PC-3 (cell line): ENCODE data around the gene HOXC5. TPM values are rescaled to one million over a fixed set of nuclear protein-coding genes. Genes with fewer than 3 reads are reported as not detected.

Experiments used
- ATAC-seq: fragments of 200-7000 bp; cut with Tn5 transposase; 2 replicates; pipeline ENCODE4 v1.9.1; 2020; ENCODE audit warnings: mild to moderate bottlenecking, moderate library complexity
- BruUV-seq: library from RNA; stranded (reverse); fragments of 400-500 nt; replicated peaks from 2 replicates; lab custom pipeline; 2021; lab: Mats Ljungman, UMichigan
- CTCF ChIA-PET: fragments of 300-600 bp; sonication (Branson Sonifier 250); formaldehyde crosslinking; loops from one replicate; lab custom pipeline; 2022; ENCODE audit warnings: antibody characterized with exemption; lab: Charles Lee
- POLR2A ChIA-PET: fragments of 300-600 bp; sonication (Branson Sonifier 250); formaldehyde crosslinking; loops from one replicate; lab custom pipeline; 2022; ENCODE audit warnings: antibody characterized with exemption; ENCODE audit not compliant: unreplicated experiment; lab: Charles Lee
- DNase-seq: peaks from one replicate; pipeline ENCODE4 v3.0.0-alpha.2; 2015
- H2AFZ ChIP-seq: fragments of 300-600 bp; sonication (generic); 2 replicates; pipeline ENCODE4 v1.6.0; 2016; ENCODE audit warnings: antibody characterized with exemption, low read length
- H3F3A ChIP-seq: fragments of 300-600 bp; sonication (generic); one replicate; pipeline ENCODE4 v1.6.0; 2017; ENCODE audit warnings: antibody characterized with exemption, low read length, control low read depth, mild to moderate bottlenecking; ENCODE audit not compliant: unreplicated experiment
- H3K27ac ChIP-seq: fragments of 300-600 bp; sonication (generic); 2 replicates; pipeline ENCODE4 v1.5.1; 2016; ENCODE audit warnings: mild to moderate bottlenecking, low read length
- H3K27me3 ChIP-seq: fragments of 300-600 bp; sonication (generic); 2 replicates; pipeline ENCODE4 v1.6.1; 2016; ENCODE audit warnings: low read length, mixed read lengths
- H3K36me3 ChIP-seq: fragments of 300-600 bp; sonication (generic); 2 replicates; pipeline ENCODE4 v1.6.1; 2016; ENCODE audit warnings: low read depth, mixed run types, low read length, mixed read lengths
- H3K4me1 ChIP-seq: fragments of 300-600 bp; sonication (generic); 2 replicates; pipeline ENCODE4 v1.5.1; 2016; ENCODE audit warnings: low read length; ENCODE audit not compliant: insufficient read depth
- H3K4me2 ChIP-seq: fragments of 300-600 bp; sonication (generic); 2 replicates; pipeline ENCODE4 v1.6.0; 2016; ENCODE audit warnings: low read length
- H3K4me3 ChIP-seq: fragments of 300-600 bp; sonication (generic); 2 replicates; pipeline ENCODE4 v1.5.1; 2016; ENCODE audit warnings: mild to moderate bottlenecking, low read length, mixed read lengths
- H3K79me2 ChIP-seq: fragments of 300-600 bp; sonication (generic); 2 replicates; pipeline ENCODE4 v1.6.1; 2017; ENCODE audit warnings: low read length, mixed read lengths
- H3K9ac ChIP-seq: fragments of 300-600 bp; sonication (generic); 2 replicates; pipeline ENCODE4 v1.6.0; 2016; ENCODE audit warnings: mild to moderate bottlenecking, low read length
- H3K9me2 ChIP-seq: fragments of 300-600 bp; sonication (generic); replicated peaks from 2 replicates; pipeline ENCODE4 v1.6.1; 2016; ENCODE audit warnings: mixed run types, low read length, mixed read lengths
- H3K9me3 ChIP-seq: fragments of 300-600 bp; sonication (generic); 2 replicates; pipeline ENCODE4 v1.6.1; 2016; ENCODE audit warnings: low read length, mixed read lengths
- H4K20me1 ChIP-seq: fragments of 300-600 bp; sonication (generic); 2 replicates; pipeline ENCODE4 v1.6.1; 2016; ENCODE audit warnings: low read length, mixed read lengths
- EZH2 ChIP-seq: fragments of 300-600 bp; sonication (generic); IDR thresholded peaks from one replicate; pipeline ENCODE4 v1.6.1; 2017; ENCODE audit warnings: antibody characterized with exemption, mild to moderate bottlenecking, low read length; ENCODE audit not compliant: unreplicated experiment
- EZH2phosphoT487 ChIP-seq: fragments of 300-600 bp; sonication (generic); IDR thresholded peaks from 2 replicates; pipeline ENCODE4 v1.6.1; 2018; ENCODE audit warnings: mild to moderate bottlenecking, antibody characterized with exemption, low read length, borderline replicate concordance
- intact Hi-C: fragments of 100-400 bp; cut with micrococcal nuclease; formaldehyde crosslinking; loops from 2 replicates; pipeline ENCODE4 v1.9.0; 2023
- total RNA-seq: library from RNA; depleted of rRNA; stranded (reverse); fragments of >200 nt; gene quantifications from 2 replicates; pipeline ENCODE4 v1.2.3, GENCODE V29; 2014
- TF ChIP-seq, protein P1 (sequence below): fragments of 300-600 bp; sonication (generic); conservative IDR thresholded peaks from 2 replicates; pipeline ENCODE4 v1.5.1; 2017; ENCODE audit warnings: antibody characterized with exemption, low read depth, mild to moderate bottlenecking, low read length

The HOXC5 gene
- total RNA-seq, 1 experiment from 2014 or later, result 0.26 TPM

DNA sequence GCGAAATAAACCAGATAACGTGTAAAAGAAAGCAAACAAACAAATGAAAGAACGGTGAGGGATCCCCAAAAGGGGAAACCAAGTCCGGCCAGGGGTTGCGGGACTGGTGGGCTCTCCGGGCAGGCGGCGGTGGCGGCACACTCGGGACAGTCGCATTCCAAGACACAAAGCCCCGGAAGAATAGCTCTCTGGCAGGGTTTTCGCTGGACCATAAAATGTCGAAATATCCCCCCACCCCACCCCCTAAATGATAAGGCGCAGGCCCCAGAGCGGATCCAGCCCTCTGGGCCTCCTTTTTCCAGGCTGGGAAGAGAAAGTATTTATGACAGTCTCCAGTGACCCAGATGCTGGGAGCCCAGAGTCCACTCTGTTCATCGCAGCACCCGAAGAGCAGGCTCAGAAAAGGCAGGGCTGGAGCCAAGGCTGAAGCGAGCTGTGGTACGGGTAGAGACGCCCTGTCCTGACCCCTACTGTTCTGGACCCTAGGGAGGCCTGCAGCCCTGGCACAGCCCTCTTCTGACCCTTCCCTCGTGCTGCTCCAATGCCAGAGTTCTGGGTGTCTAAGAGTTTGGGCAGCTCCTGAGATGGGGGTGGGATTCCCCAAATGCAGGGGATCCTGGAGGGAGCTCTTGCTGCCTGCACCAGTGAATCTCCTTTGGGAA lies 26.2 kb upstream of the HOXC5 start:
- H3K9ac ChIP-seq, result peak overlapping the region; percentile 37
- intact Hi-C loops, result loop anchor here (1.0 kb wide), 1 partner anchor 195 kb away; no protein-coding TSS in a partner anchor
- no peak overlapping the region for H3K27ac ChIP-seq
- TF ChIP-seq EZH2 (no peak), EZH2phosphoT487 (no peak)
- TF ChIP-seq, protein P1, sequence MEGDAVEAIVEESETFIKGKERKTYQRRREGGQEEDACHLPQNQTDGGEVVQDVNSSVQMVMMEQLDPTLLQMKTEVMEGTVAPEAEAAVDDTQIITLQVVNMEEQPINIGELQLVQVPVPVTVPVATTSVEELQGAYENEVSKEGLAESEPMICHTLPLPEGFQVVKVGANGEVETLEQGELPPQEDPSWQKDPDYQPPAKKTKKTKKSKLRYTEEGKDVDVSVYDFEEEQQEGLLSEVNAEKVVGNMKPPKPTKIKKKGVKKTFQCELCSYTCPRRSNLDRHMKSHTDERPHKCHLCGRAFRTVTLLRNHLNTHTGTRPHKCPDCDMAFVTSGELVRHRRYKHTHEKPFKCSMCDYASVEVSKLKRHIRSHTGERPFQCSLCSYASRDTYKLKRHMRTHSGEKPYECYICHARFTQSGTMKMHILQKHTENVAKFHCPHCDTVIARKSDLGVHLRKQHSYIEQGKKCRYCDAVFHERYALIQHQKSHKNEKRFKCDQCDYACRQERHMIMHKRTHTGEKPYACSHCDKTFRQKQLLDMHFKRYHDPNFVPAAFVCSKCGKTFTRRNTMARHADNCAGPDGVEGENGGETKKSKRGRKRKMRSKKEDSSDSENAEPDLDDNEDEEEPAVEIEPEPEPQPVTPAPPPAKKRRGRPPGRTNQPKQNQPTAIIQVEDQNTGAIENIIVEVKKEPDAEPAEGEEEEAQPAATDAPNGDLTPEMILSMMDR, result no peak
- peak overlapping the region; percentile 71 for H3K4me2 ChIP-seq
- H3K36me3 ChIP-seq, result no peaks in the 10 kb centered on the region
- H3K79me2 ChIP-seq, result peaks cover 24% of the 10 kb centered on the region
- peak overlapping the region; percentile 47; the same call in 1 of the 2 replicates for H3K4me3 ChIP-seq
- H3K27me3 ChIP-seq, result no peaks in the 10 kb centered on the region
- H2AFZ ChIP-seq, result peak overlapping the region; percentile 63
- no peaks in the 10 kb centered on the region for H3K9me2 ChIP-seq
- ATAC-seq (no peak), DNase-seq (no peak)
- ChIA-PET POLR2A (interaction anchor here (0.5 kb wide), 1 partner anchor 185 kb away, joined by 14 read pairs; no protein-coding TSS in a partner anchor), CTCF (interaction anchor here (0.6 to 1.5 kb wide), 4 partner anchors 22 to 195 kb away, joined by 3 to 17 read pairs (median 7); partner anchors contain the start of gene HOXC10)
- H3K9me3 ChIP-seq, result no peaks in the 10 kb centered on the region
- peaks cover 32% of the 10 kb centered on the region for H3K4me1 ChIP-seq
- no TSS peak for BruUV-seq
- no peaks in the 10 kb centered on the region for H4K20me1 ChIP-seq
- no peaks in the 10 kb centered on the region for H3F3A ChIP-seq

DNA sequence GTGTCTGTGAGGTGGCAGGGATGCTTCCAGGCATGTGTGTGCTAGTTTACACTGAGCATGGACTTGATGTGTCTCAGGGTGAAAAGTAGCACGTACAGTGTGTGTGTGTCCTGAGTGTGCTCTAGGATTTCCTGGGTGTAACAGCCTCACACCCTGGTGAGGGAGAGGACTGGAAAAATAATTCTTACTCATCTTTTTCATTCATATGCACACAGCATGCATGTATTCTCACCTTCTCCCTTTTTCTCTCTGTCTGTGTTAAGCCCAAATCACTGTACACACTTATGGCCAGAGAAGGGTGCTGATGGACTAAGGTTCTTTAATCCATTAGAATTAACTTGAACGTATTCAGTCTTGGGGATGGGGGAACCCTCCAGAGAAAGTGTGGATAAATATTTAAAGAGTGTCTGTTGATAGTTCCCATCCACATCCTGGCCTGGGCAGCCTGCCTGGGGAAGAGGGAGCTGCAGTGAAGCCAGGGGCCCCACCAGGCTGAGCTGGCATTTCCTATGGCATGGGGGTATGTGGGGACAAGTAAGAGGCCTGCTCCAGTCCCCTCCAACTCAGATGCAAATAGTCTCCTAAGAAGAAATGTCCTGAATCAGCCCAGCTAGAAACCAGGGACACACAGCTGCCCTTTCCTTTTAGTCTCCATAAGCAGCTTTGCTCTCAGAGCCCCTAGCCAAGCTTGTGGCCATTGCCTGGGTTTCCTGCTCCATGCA lies 25.2 kb upstream of the HOXC5 start:
- intact Hi-C loops, result no loop called here
- ChIA-PET CTCF (interaction anchor here (0.6 to 1.1 kb wide), 2 partner anchors 10 to 194 kb away, joined by 3 read pairs; no protein-coding TSS in a partner anchor), POLR2A (interaction anchor here (0.5 kb wide), 1 partner anchor 184 kb away, joined by 14 read pairs; no protein-coding TSS in a partner anchor)
- Histone ChIP-seq H3K27ac (no peak overlapping the region), H3K9ac (no peak overlapping the region), H3K9me3 (no peaks in the 10 kb centered on the region), H2AFZ (no peak overlapping the region), H3K4me2 (peak overlapping the region; percentile 47; the same call in 1 of the 2 replicates), H3K4me1 (peaks cover 38% of the 10 kb centered on the region), H3K4me3 (no peak overlapping the region), H3K36me3 (no peaks in the 10 kb centered on the region), H3F3A (no peaks in the 10 kb centered on the region), H3K9me2 (no peaks in the 10 kb centered on the region), H3K79me2 (peaks cover 24% of the 10 kb centered on the region), H3K27me3 (no peaks in the 10 kb centered on the region), H4K20me1 (no peaks in the 10 kb centered on the region)
- TF ChIP-seq EZH2 (no peak), EZH2phosphoT487 (no peak)
- TF ChIP-seq, protein P1, result no peak
- no TSS peak for BruUV-seq
- DNase-seq (no peak), ATAC-seq (no peak)
